GM10266 (cell line): Measurements from ENCODE around the gene GNB5.

Experiments
- DNase-seq: peaks from one replicate; pipeline ENCODE4 v3.0.0; 2012; ENCODE audit errors: extremely low spot score
- CTCF ChIP-seq: IDR thresholded peaks from 2 replicates; pipeline ENCODE4 v1.5.1; 2012; ENCODE audit warnings: mild to moderate bottlenecking, low read depth; ENCODE audit not compliant: control insufficient read depth, insufficient read depth; ENCODE audit errors: missing control alignments

GNB5 gene

GRCh38 chr15:52150043-52150825 is 41.0 kb downstream of the GNB5 start:
- no peak for DNase-seq
- TF ChIP-seq CTCF: no peak

GRCh38 chr15:52148403-52148802 is 42.8 kb downstream of the GNB5 start:
- TF ChIP-seq CTCF: no peak
- no peak for DNase-seq

GRCh38 chr15:52146776-52147175 is 44.4 kb downstream of the GNB5 start:
- DNase-seq: no peak
- TF ChIP-seq CTCF: no peak

GRCh38 chr15:52146261-52146660 is 44.9 kb downstream of the GNB5 start:
- no peak for TF ChIP-seq CTCF
- DNase-seq: no peak

GRCh38 chr15:52144656-52145178 is 46.5 kb downstream of the GNB5 start:
- DNase-seq: no peak
- TF ChIP-seq CTCF: no peak

- no peak for TF ChIP-seq CTCF
- no peak for DNase-seq
Observed at GRCh38 chr15:52143873-52144272, 47.3 kb downstream of the GNB5 start.

GRCh38 chr15:52140646-52141045 is 50.5 kb downstream of the GNB5 start:
- no peak for DNase-seq
- no peak for TF ChIP-seq CTCF
